Measurements from ENCODE around the gene DCXR.
A peak's percentile ranks its signal among the peaks of the same experiment; 100 is the strongest.

DCXR gene

GRCh38 chr17:82011617-82012187, 25.8 kb downstream of the DCXR start:
- DNase-seq (ENCODE audit: low spot score) = no peak

- DNase-seq (ENCODE audit: low spot score) = no peak
These were observed 26.6 kb downstream of the DCXR start for GRCh38 chr17:82010575-82011525.

GRCh38 chr17:82009413-82009812, 28.1 kb downstream of the DCXR start:
- no peak for DNase-seq (ENCODE audit: low spot score)

- DNase-seq (ENCODE audit: low spot score) = no peak
These were observed 28.5 kb downstream of the DCXR start for GRCh38 chr17:82008941-82009405.

- no peak for DNase-seq (ENCODE audit: low spot score)
These were observed 29.1 kb downstream of the DCXR start for GRCh38 chr17:82008258-82008940.

GRCh38 chr17:82007495-82008257, 29.8 kb downstream of the DCXR start:
- no peak for DNase-seq (ENCODE audit: low spot score)

GRCh38 chr17:82007228-82007494, 30.3 kb downstream of the DCXR start:
- no peak for DNase-seq (ENCODE audit: low spot score)

- DNase-seq (ENCODE audit: low spot score) = peak; percentile 69
These were observed 30.8 kb downstream of the DCXR start for GRCh38 chr17:82006468-82007227.

- no peak for DNase-seq (ENCODE audit: low spot score)
These were observed 31.7 kb downstream of the DCXR start for GRCh38 chr17:82005701-82006348.

- no peak for DNase-seq (ENCODE audit: low spot score)
These were observed 32.7 kb downstream of the DCXR start for GRCh38 chr17:82004517-82005455.

- peak; percentile 96 for DNase-seq (ENCODE audit: low spot score)
These were observed 33.8 kb downstream of the DCXR start for GRCh38 chr17:82003411-82004381.

GRCh38 chr17:82001571-82002056, 35.9 kb downstream of the DCXR start:
- no peak for DNase-seq (ENCODE audit: low spot score)

- no peak for DNase-seq (ENCODE audit: low spot score)
These were observed 36.5 kb downstream of the DCXR start for GRCh38 chr17:82000803-82001570.

- no peak for DNase-seq (ENCODE audit: low spot score)
These were observed 37.3 kb downstream of the DCXR start for GRCh38 chr17:81999976-82000802.

- DNase-seq (ENCODE audit: low spot score) = no peak
These were observed 37.9 kb downstream of the DCXR start for GRCh38 chr17:81999587-81999975.

- no peak for DNase-seq (ENCODE audit: low spot score)
These were observed 38.6 kb downstream of the DCXR start for GRCh38 chr17:81998691-81999438.

Measured in GM03348 (cell line).